Caki2 (cell line): Measurements from ENCODE around the gene TAOK1. TPM values are rescaled to one million over a fixed set of nuclear protein-coding genes. Genes with fewer than 3 reads are reported as not detected.

Experiments
- DNase-seq: peaks from one replicate; pipeline ENCODE4 v3.0.0-alpha.2; 2015; ENCODE audit warnings: low read depth
- in situ Hi-C: cut with HindIII; loops from 2 replicates; pipeline ENCODE4 v1.10.0; 2016; ENCODE audit warnings: low sequenced_read_pairs, low pct_unique_long_range_greater_than_20kb, mixed read lengths
- total RNA-seq: library from RNA; depleted of rRNA; stranded (reverse); fragments of >200 nt; shearing (Covaris generic); gene quantifications from 2 replicates; pipeline ENCODE4 v1.2.3, GENCODE V29; 2014; ENCODE audit warnings: low replicate concordance

TAOK1 gene
- total RNA-seq, 1 experiment from 2014 or later: 14.2 TPM

GRCh38 chr17:29573871-29574731 lies 183.9 kb downstream of the TAOK1 start:
- in situ Hi-C loops: no loop called here
- DNase-seq: no peak

- in situ Hi-C loops: no loop called here
- DNase-seq: no peak
Measured at GRCh38 chr17:29574732-29575510, 184.8 kb downstream of the TAOK1 start.

- in situ Hi-C loops: no loop called here
- DNase-seq: no peak
Measured at GRCh38 chr17:29575511-29576213, 185.5 kb downstream of the TAOK1 start.

- in situ Hi-C loops: no loop called here
- no peak for DNase-seq
Measured at GRCh38 chr17:29576214-29577000, 186.2 kb downstream of the TAOK1 start.

GRCh38 chr17:29577001-29577370 lies 186.8 kb downstream of the TAOK1 start:
- in situ Hi-C loops: no loop called here
- DNase-seq: no peak

GRCh38 chr17:29577385-29578211 lies 187.4 kb downstream of the TAOK1 start:
- DNase-seq: no peak

GRCh38 chr17:29578626-29579485 lies 188.7 kb downstream of the TAOK1 start:
- in situ Hi-C loops: no loop called here
- DNase-seq: no peak

More at GRCh38 chr17:29577385-29578211, 187.4 kb downstream of the TAOK1 start:
- in situ Hi-C loops: no loop called here

- peak; percentile 87 for DNase-seq
- in situ Hi-C loops: no loop called here
Measured at GRCh38 chr17:29579866-29580771, 190.0 kb downstream of the TAOK1 start.

GRCh38 chr17:29581583-29582253 lies 191.6 kb downstream of the TAOK1 start:
- DNase-seq: no peak
- in situ Hi-C loops: no loop called here

- DNase-seq: no peak
- in situ Hi-C loops: no loop called here
Measured at GRCh38 chr17:29582254-29582765, 192.1 kb downstream of the TAOK1 start.

GRCh38 chr17:29582772-29583171 lies 192.6 kb downstream of the TAOK1 start:
- DNase-seq: no peak
- in situ Hi-C loops: no loop called here

GRCh38 chr17:29583324-29584248 lies 193.4 kb downstream of the TAOK1 start:
- no peak for DNase-seq
- in situ Hi-C loops: no loop called here

- no peak for DNase-seq
- in situ Hi-C loops: no loop called here
Measured at GRCh38 chr17:29584452-29585079, 194.4 kb downstream of the TAOK1 start.
